ENCODE results near the gene DENND6A. TPM values are rescaled to one million over a fixed set of nuclear protein-coding genes. Genes with fewer than 3 reads are reported as not detected.

Gene DENND6A
- total and polyA plus RNA-seq, 11 donors, result 4.9 to 27.9 (median 14.3) TPM

GRCh38 chr3:57681691-57682090, 11.2 kb downstream of the DENND6A start:
- Histone ChIP-seq H3K27me3 (no peaks in the 10 kb centered on the region), H3K4me3 (no peak overlapping the region), H3K27ac (no peak overlapping the region), H3K36me3 (peaks cover 0 to 25% (median 15%) of the 10 kb centered on the region in 9 donors), H3K4me1 (peaks cover 0 to 39% (median 23%) of the 10 kb centered on the region in 12 donors), H3K9me3 (no peaks in the 10 kb centered on the region)
- TF ChIP-seq CTCF (IDR thresholded peaks at IDR 0.05) (no peak), POLR2A (IDR thresholded peaks at IDR 0.05) (no peak)
- intact Hi-C loops (cut with DNase I), result loop anchor here in 2 of 10 donors (10.0 kb wide), 1 partner anchor 143 kb away; no protein-coding TSS in a partner anchor
- WGBS, 4 donors, result 85 to 96% (median 93%) methylated on average over 1 of the region's 1 CpG
- DNase-seq (no peak), ATAC-seq (no peak)

GRCh38 chr3:57680046-57680445, 12.8 kb downstream of the DENND6A start:
- TF ChIP-seq POLR2A (IDR thresholded peaks at IDR 0.05), result no peak
- no peak for TF ChIP-seq CTCF (IDR thresholded peaks at IDR 0.05)
- intact Hi-C loops (cut with DNase I), result loop anchor here in 2 of 10 donors (10.0 kb wide), 1 partner anchor 145 kb away; no protein-coding TSS in a partner anchor
- no peak overlapping the region for H3K4me3 ChIP-seq
- DNase-seq (no peak), ATAC-seq (no peak)
- peaks cover 0 to 25% (median 15%) of the 10 kb centered on the region in 9 donors for H3K36me3 ChIP-seq
- 69 to 78% (median 70%) methylated on average over 4 of the region's 4 CpGs for WGBS, 4 donors
- H3K27me3 ChIP-seq, result no peaks in the 10 kb centered on the region
- H3K4me1 ChIP-seq, result peaks cover 0 to 46% (median 19%) of the 10 kb centered on the region in 12 donors
- H3K9me3 ChIP-seq, result no peaks in the 10 kb centered on the region
- no peak overlapping the region for H3K27ac ChIP-seq

- Histone ChIP-seq H3K4me1 (peaks cover 0 to 49% (median 24%) of the 10 kb centered on the region in 12 donors), H3K27me3 (no peaks in the 10 kb centered on the region), H3K27ac (no peak overlapping the region), H3K4me3 (no peak overlapping the region), H3K9me3 (no peaks in the 10 kb centered on the region), H3K36me3 (peaks cover 0 to 30% (median 19%) of the 10 kb centered on the region in 9 donors)
- intact Hi-C loops (cut with DNase I), result no loop called here
- TF ChIP-seq POLR2A (IDR thresholded peaks at IDR 0.05) (no peak), CTCF (IDR thresholded peaks at IDR 0.05) (no peak)
- no peak for ATAC-seq
- no peak for DNase-seq
Measured at GRCh38 chr3:57675530-57675929, 17.3 kb downstream of the DENND6A start.

- no peak overlapping the region for H3K4me3 ChIP-seq
- WGBS, 4 donors, result 46 to 65% (median 63%) methylated on average over 4 of the region's 4 CpGs
- H3K36me3 ChIP-seq, result peaks cover 0 to 35% (median 22%) of the 10 kb centered on the region in 9 donors
- ATAC-seq, result peak; percentile 57 to 88 (median 68)
- H3K27me3 ChIP-seq, result no peaks in the 10 kb centered on the region
- peak overlapping the region in 7 of 12 donors; percentile 12 to 55 (median 34) for H3K27ac ChIP-seq
- intact Hi-C loops (cut with DNase I), result no loop called here
- peaks cover 0 to 36% (median 11%) of the 10 kb centered on the region in 12 donors for H3K4me1 ChIP-seq
- no peaks in the 10 kb centered on the region for H3K9me3 ChIP-seq
- TF ChIP-seq CTCF (IDR thresholded peaks at IDR 0.05) (no peak), POLR2A (IDR thresholded peaks at IDR 0.05) (no peak)
- no peak for DNase-seq
Measured at GRCh38 chr3:57673156-57673555, 19.7 kb downstream of the DENND6A start.

Measured in heart left ventricle (tissue), 16 donors.